Ovary (tissue), 9 donors: ENCODE data around the gene MBP. TPM values are rescaled to one million over a fixed set of nuclear protein-coding genes. Genes with fewer than 3 reads are reported as not detected.

Experiments used
- DNase-seq, 5 donors: peaks; one replicate each; pipeline ENCODE4 v3.0.0-alpha.2; 2019 to 2020
- H3K27ac ChIP-seq, 2 donors: fragments of 200-600 bp; one replicate each; pipeline versions ENCODE4 v1.5.1 to v1.8.0; 2019 to 2022
- H3K27me3 ChIP-seq: fragments of 200-600 bp; one replicate; pipeline ENCODE4 v1.8.0; 2022
- H3K36me3 ChIP-seq: fragments of 200-600 bp; sonication (generic); one replicate; pipeline ENCODE4 v1.5.1; 2019
- H3K4me1 ChIP-seq: one replicate; pipeline ENCODE4 v1.8.1; 2013; ENCODE audit warnings: mild to moderate bottlenecking, moderate library complexity; ENCODE audit not compliant: insufficient read depth
- H3K4me3 ChIP-seq: fragments of 200-600 bp; sonication (generic); one replicate; pipeline ENCODE4 v1.5.1; 2017
- H3K9me3 ChIP-seq, 2 donors: fragments of 200-600 bp in 1 of 2; sonication (generic) in 1 of 2; one replicate each; pipeline versions ENCODE4 v1.5.1 to v1.8.1; 2013 to 2019; ENCODE audit warnings: mild to moderate bottlenecking in 1 of 2, moderate library complexity in 1 of 2
- EP300 ChIP-seq: sonication (generic); formaldehyde crosslinking; IDR thresholded peaks from one replicate; pipeline ENCODE4 v1.6.1; 2017; ENCODE audit warnings: antibody characterized with exemption
- POLR2A ChIP-seq: fragments of 450-650 bp; IDR thresholded peaks from one replicate; pipeline ENCODE4 v1.6.1; 2017; ENCODE audit warnings: antibody characterized with exemption, mild to moderate bottlenecking, moderate library complexity
- WGBS, 3 donors: extraction: QIAGEN DNeasy Blood & Tissue Kit in 1 of 3; methylation state at CpG; one replicate each; pipeline versions ENCODE4 v1.1.5 to v1.1.7; 2013 to 2017; 5-methylcytosine and 5-hydroxymethylcytosine counted together
- intact Hi-C, 4 donors: fragments of 100-400 bp; cut with DNase I; formaldehyde crosslinking; loops; one replicate each; pipeline versions ENCODE4 v1.11.0 to v1.15.1; 2022 to 2023
- polyA plus RNA-seq, 2 donors: library from polyadenylated mRNA; stranded (reverse); fragments of 200-250 nt in 1 of 2; fragments of 350-450 nt in 1 of 2; fragmentation: Illumina TruSeq in 1 of 2; extraction: RNeasy Lipid Tissue Mini Kit (QIAGEN cat#74804) in 1 of 2; gene quantifications; one replicate each; pipeline ENCODE4 v1.2.3, GENCODE V29; 2013 to 2014
- total RNA-seq, 7 donors: library from RNA; depleted of rRNA in 2 of 7; stranded (reverse); fragments of >200 nt in 2 of 7; fragmentation: NEBNext Ultra II Directional in 3 of 7; extraction: Animal tissue kit (Norgen Biotek cat#: 25700) in 3 of 7; gene quantifications; one replicate each; pipeline versions ENCODE4 v1.1.0 to v1.2.4, GENCODE V29; 2016 to 2023
- TF ChIP-seq, protein P1 (sequence below), 3 donors: fragments of 450-650 bp in 2 of 3; fragments of 200-600 bp in 1 of 3; IDR thresholded peaks; one replicate each; pipeline versions ENCODE4 v1.5.1 to v1.8.0; 2016 to 2022; ENCODE audit warnings: antibody characterized with exemption in 3 of 3, mild to moderate bottlenecking in 1 of 3
- donor health status: DM: no; HTN: no; CAD: no; lungs with moderate emphysema.
- donor health status: DM: no; HTN: no; CAD: no.
- donor health status: Bipolar disorder and iron deficiency.
- donor health status: DM: yes; HTN: yes; CAD: no.
- donor health status: DM: no; HTN: no; CAD: no.
- donor health status: DM: yes; HTN: yes; CAD: no.

Gene MBP
- total and polyA plus RNA-seq, 9 donors, result 7.1 to 38.2 (median 23.2) TPM

DNA sequence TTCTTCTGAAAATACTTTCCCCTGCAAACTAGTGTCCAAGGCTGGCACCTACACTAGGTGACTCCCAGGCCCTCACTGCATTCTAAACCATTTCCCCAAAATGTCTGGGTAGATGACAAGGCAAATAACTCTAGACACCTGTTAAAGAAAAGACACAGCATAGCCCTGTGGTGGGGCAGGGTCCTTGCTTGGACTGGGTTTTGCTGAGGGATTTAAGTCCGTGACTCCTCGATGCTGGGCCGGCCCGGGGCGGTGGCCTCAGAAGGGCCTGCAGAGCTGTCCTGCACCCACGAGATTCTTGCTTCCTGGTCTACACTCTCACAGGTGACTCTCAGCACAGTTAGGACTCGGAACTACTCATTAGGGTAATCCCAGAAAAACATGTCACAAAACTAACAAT lies 55.2 kb downstream of the MBP start:
- TF ChIP-seq, protein P1, sequence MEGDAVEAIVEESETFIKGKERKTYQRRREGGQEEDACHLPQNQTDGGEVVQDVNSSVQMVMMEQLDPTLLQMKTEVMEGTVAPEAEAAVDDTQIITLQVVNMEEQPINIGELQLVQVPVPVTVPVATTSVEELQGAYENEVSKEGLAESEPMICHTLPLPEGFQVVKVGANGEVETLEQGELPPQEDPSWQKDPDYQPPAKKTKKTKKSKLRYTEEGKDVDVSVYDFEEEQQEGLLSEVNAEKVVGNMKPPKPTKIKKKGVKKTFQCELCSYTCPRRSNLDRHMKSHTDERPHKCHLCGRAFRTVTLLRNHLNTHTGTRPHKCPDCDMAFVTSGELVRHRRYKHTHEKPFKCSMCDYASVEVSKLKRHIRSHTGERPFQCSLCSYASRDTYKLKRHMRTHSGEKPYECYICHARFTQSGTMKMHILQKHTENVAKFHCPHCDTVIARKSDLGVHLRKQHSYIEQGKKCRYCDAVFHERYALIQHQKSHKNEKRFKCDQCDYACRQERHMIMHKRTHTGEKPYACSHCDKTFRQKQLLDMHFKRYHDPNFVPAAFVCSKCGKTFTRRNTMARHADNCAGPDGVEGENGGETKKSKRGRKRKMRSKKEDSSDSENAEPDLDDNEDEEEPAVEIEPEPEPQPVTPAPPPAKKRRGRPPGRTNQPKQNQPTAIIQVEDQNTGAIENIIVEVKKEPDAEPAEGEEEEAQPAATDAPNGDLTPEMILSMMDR (IDR thresholded peaks at IDR 0.05), result no peak
- TF ChIP-seq POLR2A (no peak), EP300 (no peak)

GRCh38 chr18:77076111-77076510 lies 56.5 kb downstream of the MBP start:
- Histone ChIP-seq H3K36me3 (no peaks in the 10 kb centered on the region), H3K27me3 (no peaks in the 10 kb centered on the region), H3K4me1 (peaks cover 6% of the 10 kb centered on the region), H3K27ac (no peak overlapping the region), H3K4me3 (no peak overlapping the region), H3K9me3 (no peaks in the 10 kb centered on the region)
- intact Hi-C loops, result no loop called here
- no peak for DNase-seq
- 84 to 92% (median 86%) methylated on average over 9 of the region's 9 CpGs for WGBS, 3 donors
- TF ChIP-seq EP300 (no peak), POLR2A (no peak)
- TF ChIP-seq, protein P1 (IDR thresholded peaks at IDR 0.05), result no peak

More for the DNA sequence above, 55.2 kb downstream of the MBP start:
- H3K36me3 ChIP-seq, result no peaks in the 10 kb centered on the region
- H3K4me3 ChIP-seq, result no peak overlapping the region
- no peaks in the 10 kb centered on the region for H3K4me1 ChIP-seq
- DNase-seq, result no peak
- no peak overlapping the region for H3K27ac ChIP-seq
- WGBS, 3 donors, result 94 to 96% (median 94%) methylated on average over 7 of the region's 7 CpGs
- no peaks in the 10 kb centered on the region for H3K9me3 ChIP-seq
- intact Hi-C loops, result no loop called here
- no peaks in the 10 kb centered on the region for H3K27me3 ChIP-seq

- WGBS, 3 donors, result 55 to 62% (median 60%) methylated on average over 7 of the region's 7 CpGs
- Histone ChIP-seq H3K27ac (no peak overlapping the region), H3K27me3 (no peaks in the 10 kb centered on the region), H3K36me3 (no peaks in the 10 kb centered on the region), H3K4me3 (no peak overlapping the region), H3K4me1 (peaks cover 6% of the 10 kb centered on the region), H3K9me3 (no peaks in the 10 kb centered on the region)
- TF ChIP-seq POLR2A (no peak), EP300 (no peak)
- TF ChIP-seq, protein P1 (IDR thresholded peaks at IDR 0.05), result no peak
- DNase-seq, result no peak
- intact Hi-C loops, result no loop called here
These were observed 58.2 kb downstream of the MBP start for GRCh38 chr18:77074431-77074830.

DNA sequence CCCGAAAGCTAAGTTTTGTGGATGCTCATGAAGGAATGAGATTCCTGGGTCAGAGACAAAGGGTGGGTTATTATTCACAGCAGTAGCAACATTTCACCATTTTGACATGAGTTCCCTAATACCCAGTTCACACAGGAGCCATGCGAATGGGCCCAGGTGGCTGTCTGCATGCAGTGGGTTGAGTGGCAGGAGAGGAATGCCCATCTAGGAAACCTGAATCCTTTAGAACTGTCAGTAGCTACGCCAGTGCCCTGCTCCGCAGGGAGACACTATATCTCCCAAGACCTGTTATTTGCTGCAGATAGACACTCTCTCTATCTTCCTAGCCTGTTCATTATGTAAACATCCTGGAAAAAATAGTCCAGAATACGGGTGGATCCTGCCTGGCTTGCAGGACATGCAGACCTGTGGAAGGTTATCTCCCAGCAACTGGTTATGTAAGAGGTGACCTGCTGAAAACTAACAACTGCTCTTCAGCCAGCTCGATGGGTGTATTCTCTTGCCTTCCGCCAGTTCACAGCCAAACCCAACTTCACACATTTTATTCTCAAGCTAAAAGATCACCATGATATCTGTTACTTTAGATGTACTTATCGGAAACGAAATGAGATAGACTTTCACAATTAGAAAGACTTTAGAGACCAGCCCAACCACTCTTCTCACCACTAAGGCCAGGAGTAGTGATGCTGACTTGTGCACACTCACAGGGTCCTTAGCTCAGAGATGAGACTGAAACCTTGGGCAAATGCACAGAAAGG lies 59.1 kb downstream of the MBP start:
- 89 to 92% (median 91%) methylated on average over 9 of the region's 9 CpGs for WGBS, 3 donors
- no peak for DNase-seq
- no peaks in the 10 kb centered on the region for H3K9me3 ChIP-seq
- TF ChIP-seq POLR2A (no peak), EP300 (no peak)
- TF ChIP-seq, protein P1 (IDR thresholded peaks at IDR 0.05), result no peak
- intact Hi-C loops, result no loop called here
- H3K4me3 ChIP-seq, result no peak overlapping the region
- H3K36me3 ChIP-seq, result no peaks in the 10 kb centered on the region
- no peak overlapping the region for H3K27ac ChIP-seq
- no peaks in the 10 kb centered on the region for H3K27me3 ChIP-seq
- H3K4me1 ChIP-seq, result peaks cover 6% of the 10 kb centered on the region
